Lung (tissue), 12 donors: ENCODE measurements around the gene CCL1. TPM values are rescaled to one million over a fixed set of nuclear protein-coding genes. Genes with fewer than 3 reads are reported as not detected.

Experiments used
- ATAC-seq: fragments of 200-7000 bp; cut with Tn5 transposase; one replicate; pipeline ENCODE4 v1.9.1; 2020; ENCODE audit warnings: moderate number of reproducible peaks; ENCODE audit not compliant: insufficient read depth, low FRiP score
- DNase-seq, 3 donors: peaks; one replicate each; pipeline ENCODE4 v3.0.0-alpha.2; 2013 to 2017
- H3K27ac ChIP-seq, 2 donors: one replicate each; pipeline ENCODE4 v1.5.1; 2013; ENCODE audit warnings: mild to moderate bottlenecking in 2 of 2, moderate library complexity in 2 of 2, control low read depth in 1 of 2, inconsistent platforms in 1 of 2, low read depth in 1 of 2, low read length in 1 of 2
- H3K27me3 ChIP-seq, 3 donors: one replicate each; pipeline ENCODE4 v1.5.1; 2013; ENCODE audit warnings: low read length in 2 of 3; ENCODE audit not compliant: control insufficient read depth in 3 of 3, insufficient read depth in 3 of 3
- H3K36me3 ChIP-seq, 4 donors: one replicate each; pipeline ENCODE4 v1.5.1; 2013; ENCODE audit warnings: low read length in 4 of 4, mild to moderate bottlenecking in 1 of 4, moderate library complexity in 1 of 4; ENCODE audit not compliant: control insufficient read depth in 4 of 4, insufficient read depth in 4 of 4
- H3K4me1 ChIP-seq, 5 donors: one replicate each; pipeline ENCODE4 v1.5.1; 2013; ENCODE audit warnings: low read length in 5 of 5, mild to moderate bottlenecking in 2 of 5, moderate library complexity in 1 of 5; ENCODE audit not compliant: control insufficient read depth in 5 of 5, insufficient read depth in 5 of 5
- H3K4me3 ChIP-seq: one replicate; pipeline ENCODE4 v1.5.1; 2013; ENCODE audit warnings: mild to moderate bottlenecking, control low read depth, moderate library complexity
- H3K9ac ChIP-seq, 2 donors: one replicate each; pipeline ENCODE4 v1.5.1; 2013; ENCODE audit warnings: low read length in 2 of 2, control low read depth in 1 of 2; ENCODE audit not compliant: insufficient read depth in 1 of 2
- H3K9me3 ChIP-seq, 4 donors: one replicate each; pipeline ENCODE4 v1.5.1; 2013; ENCODE audit warnings: low read length in 3 of 4, mild to moderate bottlenecking in 1 of 4, moderate library complexity in 1 of 4; ENCODE audit not compliant: control insufficient read depth in 4 of 4, insufficient read depth in 3 of 4
- WGBS, 2 donors: extraction: QIAGEN DNeasy Blood & Tissue Kit; methylation state at CpG; one replicate each; pipeline ENCODE4 v1.1.7; 2013; 5-methylcytosine and 5-hydroxymethylcytosine counted together
- polyA plus RNA-seq, 2 donors: library from polyadenylated mRNA; stranded (reverse); fragments of 200-250 nt; gene quantifications; one replicate each; pipeline ENCODE4 v1.2.1, GENCODE V29; 2013
- total RNA-seq, 2 donors: library from RNA; depleted of rRNA in 1 of 2; stranded (reverse); fragments of >200 nt in 1 of 2; gene quantifications; one replicate each; pipeline ENCODE4 v1.2.1, GENCODE V29; 2014 to 2021
- TF ChIP-seq, protein P1 (sequence below): IDR thresholded peaks from 2 replicates; pipeline ENCODE4 v1.5.1; 2012; ENCODE audit warnings: mild to moderate bottlenecking; ENCODE audit errors: control extremely low read depth, extremely low read depth
- donor health status: control.
- donor health status: control.
- donor health status: Bipolar disorder and iron deficiency.
- donor health status: healthy.
- donor health status: DM: yes; HTN: yes; CAD: no.

CCL1 gene
- total and polyA plus RNA-seq, 4 donors = 0.44 TPM; not detected in 3

DNA sequence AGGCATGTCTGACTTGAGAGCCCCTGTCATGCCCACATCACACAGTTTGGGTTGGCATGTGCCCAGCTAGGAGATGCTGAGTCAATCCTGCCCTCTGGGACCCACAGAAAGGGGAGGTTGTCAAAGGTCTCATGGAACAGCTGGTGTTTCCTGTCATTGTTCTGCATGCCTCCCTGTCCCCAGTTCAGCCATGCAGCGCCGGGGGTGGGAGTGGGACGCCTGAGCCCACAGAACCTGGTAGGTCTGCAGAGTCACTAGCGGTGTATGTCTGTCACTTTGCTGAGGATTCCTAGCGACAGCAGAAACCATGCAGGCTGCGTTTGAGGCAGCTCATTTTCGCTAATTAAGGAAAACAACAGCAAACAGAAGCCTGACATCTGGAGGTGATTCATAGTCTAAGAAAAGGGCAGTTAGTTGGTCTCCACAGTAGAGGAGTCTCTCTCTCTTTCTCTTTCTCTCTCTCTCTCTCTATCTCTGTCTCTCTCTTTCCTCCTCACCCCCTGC is 19.6 kb upstream of the CCL1 start:
- Histone ChIP-seq H3K36me3 (no peaks in the 10 kb centered on the region), H3K27ac (no peak overlapping the region), H3K4me3 (no peak overlapping the region), H3K27me3 (no peaks in the 10 kb centered on the region), H3K9ac (no peak overlapping the region), H3K4me1 (peaks cover 0 to 48% (median 2%) of the 10 kb centered on the region in 5 donors), H3K9me3 (no peaks in the 10 kb centered on the region)
- TF ChIP-seq, protein P1, sequence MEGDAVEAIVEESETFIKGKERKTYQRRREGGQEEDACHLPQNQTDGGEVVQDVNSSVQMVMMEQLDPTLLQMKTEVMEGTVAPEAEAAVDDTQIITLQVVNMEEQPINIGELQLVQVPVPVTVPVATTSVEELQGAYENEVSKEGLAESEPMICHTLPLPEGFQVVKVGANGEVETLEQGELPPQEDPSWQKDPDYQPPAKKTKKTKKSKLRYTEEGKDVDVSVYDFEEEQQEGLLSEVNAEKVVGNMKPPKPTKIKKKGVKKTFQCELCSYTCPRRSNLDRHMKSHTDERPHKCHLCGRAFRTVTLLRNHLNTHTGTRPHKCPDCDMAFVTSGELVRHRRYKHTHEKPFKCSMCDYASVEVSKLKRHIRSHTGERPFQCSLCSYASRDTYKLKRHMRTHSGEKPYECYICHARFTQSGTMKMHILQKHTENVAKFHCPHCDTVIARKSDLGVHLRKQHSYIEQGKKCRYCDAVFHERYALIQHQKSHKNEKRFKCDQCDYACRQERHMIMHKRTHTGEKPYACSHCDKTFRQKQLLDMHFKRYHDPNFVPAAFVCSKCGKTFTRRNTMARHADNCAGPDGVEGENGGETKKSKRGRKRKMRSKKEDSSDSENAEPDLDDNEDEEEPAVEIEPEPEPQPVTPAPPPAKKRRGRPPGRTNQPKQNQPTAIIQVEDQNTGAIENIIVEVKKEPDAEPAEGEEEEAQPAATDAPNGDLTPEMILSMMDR = no peak
- DNase-seq (peak in 2 of 3 donors; percentile 44 to 56), ATAC-seq (no peak)
- WGBS, 2 donors = 7 to 15% methylated on average over 7 of the region's 7 CpGs

- no peaks in the 10 kb centered on the region for H3K9me3 ChIP-seq
- no peak overlapping the region for H3K4me3 ChIP-seq
- no peak for DNase-seq
- H3K27ac ChIP-seq = no peak overlapping the region
- no peaks in the 10 kb centered on the region for H3K36me3 ChIP-seq
- TF ChIP-seq, protein P1 = no peak
- no peak overlapping the region for H3K9ac ChIP-seq
- peaks cover 0 to 37% (median 1%) of the 10 kb centered on the region in 5 donors for H3K4me1 ChIP-seq
- H3K27me3 ChIP-seq = no peaks in the 10 kb centered on the region
- 80 to 82% methylated on average over 5 of the region's 5 CpGs for WGBS, 2 donors
- no peak for ATAC-seq
Observed at GRCh38 chr17:34379868-34380267, 16.8 kb upstream of the CCL1 start.

GRCh38 chr17:34378664-34379101 is 15.7 kb upstream of the CCL1 start:
- Histone ChIP-seq H3K27ac (no peak overlapping the region), H3K9ac (peak overlapping the region in 1 of 2 donors; percentile 50), H3K4me3 (no peak overlapping the region), H3K4me1 (peaks cover 0 to 36% (median 1%) of the 10 kb centered on the region in 5 donors), H3K9me3 (no peaks in the 10 kb centered on the region), H3K27me3 (peaks cover 0 to 2% (median 0%) of the 10 kb centered on the region in 3 donors), H3K36me3 (no peaks in the 10 kb centered on the region)
- TF ChIP-seq, protein P1 = no peak
- DNase-seq (peak in 2 of 3 donors; percentile 72 to 74), ATAC-seq (no peak)
- 15 to 23% methylated on average over 6 of the region's 6 CpGs for WGBS, 2 donors
